ENCODE results near the gene PERM1. TPM values are rescaled to one million over a fixed set of nuclear protein-coding genes. Genes with fewer than 3 reads are reported as not detected.
A peak's percentile ranks its signal among the peaks of the same experiment; 100 is the strongest.

The PERM1 gene
- total RNA-seq, 1 experiment from 2014 or later, result 0.39 TPM

- no peaks in the 10 kb centered on the region for H3K27me3 ChIP-seq (ENCODE audit: insufficient read depth, low read length)
- H3K9me3 ChIP-seq (ENCODE audit: control insufficient read depth in 1 of 2, insufficient read depth in 1 of 2, low read depth in 1 of 2, low read length in 2 of 2), result no peaks in the 10 kb centered on the region; a peak in 1 of 4 replicates
- H3K9ac ChIP-seq (ENCODE audit: low read length), result peak overlapping the region; percentile 94
- no peak for DNase-seq (ENCODE audit: low read depth, low spot score)
- no peaks in the 10 kb centered on the region for H4K20me1 ChIP-seq (ENCODE audit: insufficient read depth)
- no peak for TF ChIP-seq JUND (IDR thresholded peaks at IDR 0.05)
- TF ChIP-seq MAX (IDR thresholded peaks at IDR 0.05), result no peak
- TF ChIP-seq ZNF274 (IDR thresholded peaks at IDR 0.05; ENCODE audit: low read depth, low read length), result no peak
- TF ChIP-seq CBX3 (IDR thresholded peaks at IDR 0.05; ENCODE audit: low read depth), result no peak
- no peak for TF ChIP-seq EGR1 (IDR thresholded peaks at IDR 0.05; ENCODE audit: low read depth)
- TF ChIP-seq RAD21 (IDR thresholded peaks at IDR 0.05; ENCODE audit: low read depth), result no peak
- TF ChIP-seq ZFX (IDR thresholded peaks at IDR 0.05), result no peak
- no peak for TF ChIP-seq ZBTB33 (IDR thresholded peaks at IDR 0.05; ENCODE audit: extremely low read depth, insufficient replicate concordance, low read length)
- no peak; the same call in 1 of the 2 replicates for TF ChIP-seq POLR2AphosphoS5 (IDR thresholded peaks at IDR 0.05; ENCODE audit: low read depth, low read length)
- no peak for TF ChIP-seq CEBPB (IDR thresholded peaks at IDR 0.05; ENCODE audit: low read depth)
- no peak for TF ChIP-seq SP1 (IDR thresholded peaks at IDR 0.05; ENCODE audit: low read depth)
- no peak for TF ChIP-seq CTCF (IDR thresholded peaks at IDR 0.05 in 2 of 3, conservative IDR thresholded peaks at IDR 0.05 in 1 of 3; ENCODE audit: borderline replicate concordance in 1 of 3, insufficient read depth in 1 of 3, low read depth in 2 of 3, low read length in 2 of 3)
- no peak for TF ChIP-seq ELF1 (IDR thresholded peaks at IDR 0.05; ENCODE audit: borderline replicate concordance, low read depth)
- no peak for TF ChIP-seq FOSL1 (IDR thresholded peaks at IDR 0.05; ENCODE audit: low read depth)
- no peak for TF ChIP-seq YY1 (IDR thresholded peaks at IDR 0.05; ENCODE audit: extremely low read depth, insufficient replicate concordance, low read depth, low read length)
- no peak for TF ChIP-seq SIN3A (IDR thresholded peaks at IDR 0.05; ENCODE audit: low read depth)
- no peak for TF ChIP-seq REST (IDR thresholded peaks at IDR 0.05; ENCODE audit: low read depth)
- RAD21 ChIA-PET (ENCODE audit: low non-redundant PET in 1 of 2, low total read pairs in 2 of 2, uncharacterized antibody in 2 of 2, unreplicated experiment in 2 of 2), result no interaction called here
- peak overlapping the region; percentile 100 for H3K27ac ChIP-seq (ENCODE audit: low read depth, low read length)
- peaks cover 11 to 19% of the 10 kb centered on the region in 2 experiments; a peak in 3 of 4 replicates for H3K36me3 ChIP-seq (ENCODE audit: control insufficient read depth in 1 of 2, insufficient read depth in 2 of 2, low read length in 2 of 2)
- POLR2A ChIA-PET, result no interaction called here
- H2AFZ ChIP-seq (ENCODE audit: low read depth, low read length, poor library complexity, severe bottlenecking), result no peak overlapping the region
- no peaks in the 10 kb centered on the region for H3K9me2 ChIP-seq (ENCODE audit: insufficient read depth)
- CTCF ChIA-PET, result no interaction called here
- H3K4me2 ChIP-seq (ENCODE audit: low read length), result peak overlapping the region; percentile 93
- BruUV-seq (replicated peaks), result no TSS peak
- intact Hi-C loops (cut with micrococcal nuclease), result loop anchor here (5.0 kb wide), 1 partner anchor 63 kb away; no protein-coding TSS in a partner anchor
- H3K4me1 ChIP-seq (ENCODE audit: control insufficient read depth in 1 of 2, insufficient read depth in 2 of 2, low read length in 2 of 2), result peaks cover 21 to 41% of the 10 kb centered on the region in 2 experiments
- no peak for ATAC-seq
- peaks cover 24% of the 10 kb centered on the region; the same call in 1 of the 2 replicates for H3K79me2 ChIP-seq (ENCODE audit: insufficient read depth, low read length)
- peak overlapping the region in 1 of 2 experiments; percentile 74; a peak in 1 of 4 replicates for H3K4me3 ChIP-seq (replicated peaks in 1 of 2; ENCODE audit: low read depth in 1 of 2, low read length in 2 of 2)
Observed at GRCh38 chr1:964691-965525, 17.0 kb downstream of the PERM1 start.

All from HCT116 (cell line).